GM21723 (cell line): Measurements from ENCODE around the gene ATP6V0A4.
"Not testable (repeated sequence)": the region's sequence is repeated elsewhere in the genome, so short reads cannot be mapped to it uniquely, and the experiment has no call there.

Source experiments
- ATAC-seq: cut with Tn5 transposase; IDR thresholded peaks from one replicate; pipeline ENCODE4 v1.9.1; 2021; ENCODE audit warnings: mild to moderate bottlenecking, moderate library complexity; ENCODE audit not compliant: unreplicated experiment

Gene ATP6V0A4

GRCh38 chr7:138804618-138805017 is 6.6 kb upstream of the ATP6V0A4 start:
- ATAC-seq = no peak

DNA sequence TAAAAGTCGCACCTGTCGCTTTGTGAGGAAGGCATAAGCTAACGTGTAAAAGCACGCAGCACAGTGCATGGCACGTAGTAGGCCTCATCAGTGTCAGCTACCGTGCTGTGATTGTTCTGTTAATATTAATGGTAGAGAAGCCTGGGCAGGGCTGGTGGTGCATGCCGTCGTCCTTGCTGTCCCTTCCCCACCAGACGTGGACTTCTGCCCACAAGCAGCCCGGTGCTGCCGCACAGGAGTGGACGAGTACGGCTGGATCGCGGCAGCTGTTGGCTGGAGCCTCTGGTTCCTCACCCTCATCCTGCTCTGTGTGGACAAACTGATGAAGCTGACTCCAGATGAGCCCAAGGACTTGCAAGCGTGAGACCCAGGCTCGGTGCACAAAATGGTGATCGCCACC is 4.7 kb upstream of the ATP6V0A4 start:
- ATAC-seq = no peak

DNA sequence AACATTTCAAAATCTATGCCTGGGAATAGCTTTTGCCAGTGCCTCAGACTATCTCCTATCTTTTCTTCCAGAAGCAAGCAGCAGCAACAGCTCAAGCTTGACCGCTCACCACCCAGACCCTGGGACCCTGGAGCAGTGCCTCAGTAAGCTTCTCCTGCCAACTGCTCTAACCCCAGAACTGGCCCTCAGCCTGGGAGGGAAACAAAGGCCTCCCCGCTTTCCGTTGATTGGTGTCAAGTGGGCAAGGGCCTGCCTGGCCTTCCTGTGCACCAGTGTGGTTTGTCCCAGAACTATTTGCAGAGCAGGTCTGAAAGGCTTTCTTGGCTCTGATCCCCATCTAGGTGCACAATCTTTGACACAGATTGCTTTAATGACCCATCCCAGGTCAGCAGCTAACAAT is 3.3 kb upstream of the ATP6V0A4 start:
- no peak for ATAC-seq

DNA sequence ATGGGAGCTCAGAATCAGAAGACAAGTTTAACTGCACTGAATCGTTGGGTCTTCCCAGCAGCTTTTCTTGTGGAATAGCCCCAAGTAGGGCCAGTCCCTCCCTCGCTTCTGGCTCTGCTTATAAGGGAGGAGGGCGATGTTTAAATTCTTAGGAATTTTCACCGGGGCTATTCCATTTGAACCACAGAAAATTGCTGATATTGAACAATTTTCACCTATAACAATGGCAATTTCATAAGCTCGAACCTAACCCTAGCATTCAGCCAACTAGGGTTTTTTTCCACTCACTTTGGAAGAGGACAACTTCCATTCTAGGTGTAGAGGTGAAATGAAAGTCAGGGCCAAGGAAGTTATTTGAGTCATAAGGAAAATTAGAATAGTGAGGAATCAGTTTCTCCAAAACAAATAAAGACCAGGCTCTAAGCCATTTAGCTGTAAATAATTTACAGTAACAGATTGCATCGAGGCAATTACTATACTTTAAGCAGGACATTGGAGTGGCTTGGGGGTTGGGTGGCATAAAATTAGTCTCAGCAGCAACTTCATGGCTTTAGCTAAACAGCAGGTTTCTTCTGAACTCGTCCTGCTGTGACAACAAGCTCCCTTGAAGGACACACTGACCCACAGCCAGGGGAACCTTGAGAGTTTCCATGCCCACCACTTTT is 1.5 kb upstream of the ATP6V0A4 start:
- ATAC-seq = no peak

DNA sequence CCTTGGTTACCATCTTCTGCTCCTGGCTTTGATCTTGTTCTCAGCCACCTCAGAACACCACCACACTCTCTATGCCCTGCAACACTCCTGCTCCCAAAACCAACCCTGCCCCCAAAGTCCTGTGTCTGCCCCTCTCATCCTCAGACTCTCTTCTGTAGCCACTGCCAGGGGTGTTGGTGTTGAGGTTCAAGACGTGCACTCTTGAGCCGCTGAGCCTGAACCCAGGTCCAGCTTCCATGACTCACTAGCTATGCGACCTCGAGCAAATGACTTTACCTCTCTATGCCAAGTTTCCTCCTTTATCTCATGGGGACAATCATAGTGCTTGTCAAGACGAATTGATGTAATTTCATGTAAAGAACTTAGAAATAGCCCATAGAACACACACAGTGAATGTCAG is 840 bp upstream of the ATP6V0A4 start:
- ATAC-seq = no peak

DNA sequence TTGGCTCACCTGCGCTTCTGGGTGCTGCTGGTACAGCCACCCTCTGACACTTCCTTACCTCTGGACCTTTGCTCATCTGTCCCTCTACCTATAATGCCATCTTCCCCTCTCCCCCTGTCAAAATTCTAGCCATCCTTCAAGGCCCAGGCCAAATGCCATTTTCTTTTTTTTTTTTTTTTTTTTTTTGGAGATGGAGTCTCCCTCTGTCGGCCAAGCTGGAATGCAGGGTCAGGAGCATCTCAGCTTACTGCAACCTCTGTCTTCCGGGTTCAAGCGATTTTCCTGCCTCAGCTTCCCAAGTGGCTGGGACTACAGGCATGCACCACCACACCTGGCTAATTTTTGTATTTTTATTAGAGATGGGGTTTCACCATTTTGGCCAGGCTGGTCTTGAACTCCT is 950 bp downstream of the ATP6V0A4 start:
- ATAC-seq = not testable (repeated sequence)

DNA sequence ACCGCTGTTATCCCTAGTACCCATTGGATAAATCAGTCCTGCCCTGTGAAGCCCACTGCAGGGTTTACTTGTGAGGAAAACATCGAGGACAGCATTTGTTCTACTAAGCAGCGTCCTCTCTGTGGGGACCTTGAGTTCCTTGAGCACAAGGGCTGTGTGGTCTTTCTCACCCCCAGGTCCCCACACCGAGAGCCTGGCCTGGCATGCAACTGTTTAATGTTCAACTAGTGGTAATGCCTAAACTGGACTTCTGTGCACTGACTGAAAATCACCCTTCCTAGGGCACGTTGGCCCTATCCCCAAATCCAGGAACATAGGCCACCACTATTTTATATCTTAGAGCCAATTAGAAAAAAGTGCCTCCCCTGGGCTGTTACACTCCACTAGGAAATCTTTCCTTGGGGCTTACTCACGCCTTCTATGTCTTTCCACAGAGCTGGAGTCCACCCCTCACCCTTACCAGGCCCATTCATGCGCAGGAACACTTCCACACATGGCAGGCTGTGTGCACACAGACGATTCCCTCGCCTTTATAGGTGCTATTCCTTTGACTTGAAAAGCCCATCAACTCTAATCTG is 1.9 kb downstream of the ATP6V0A4 start:
- no peak for ATAC-seq

DNA sequence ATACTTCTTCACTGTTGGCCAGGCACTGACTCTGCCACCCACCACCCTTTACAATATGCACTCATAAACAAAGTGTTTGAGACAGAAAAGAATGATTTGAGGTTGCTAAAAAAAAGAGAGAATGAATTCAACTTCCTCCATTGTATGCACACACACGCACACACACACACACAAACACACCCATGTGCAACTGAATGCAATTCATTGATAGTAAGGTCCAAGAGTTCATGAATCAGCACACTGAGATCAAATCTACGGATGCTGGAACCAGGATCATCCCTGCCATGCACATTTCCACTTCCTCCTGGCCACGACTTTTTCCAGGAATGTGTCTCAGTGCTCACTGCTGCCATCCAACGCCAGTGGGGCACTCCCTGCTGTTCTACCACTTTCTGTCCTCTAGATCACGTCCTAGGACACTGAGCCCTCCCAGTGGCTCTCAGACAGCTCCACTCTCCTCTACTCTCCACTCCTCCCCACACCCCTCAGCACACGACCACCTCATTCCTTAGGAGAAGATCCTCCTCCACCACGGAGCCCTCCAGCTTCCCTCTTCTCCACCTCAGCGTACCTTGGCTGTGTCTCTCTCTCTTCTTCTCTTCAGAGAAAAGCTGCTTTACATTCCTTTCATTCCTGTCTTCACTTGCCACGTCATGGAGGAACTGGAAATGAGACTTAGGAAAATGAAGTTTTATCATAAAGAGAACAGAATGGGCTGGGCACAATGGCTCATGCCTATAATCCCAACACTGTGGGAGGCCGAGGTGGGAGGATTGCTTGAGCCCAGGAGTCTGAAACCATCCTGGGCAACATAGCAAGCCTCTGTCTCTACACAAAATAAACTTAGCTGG is 12.2 kb downstream of the ATP6V0A4 start:
- ATAC-seq = no peak

GRCh38 chr7:138784692-138785091 is 13.3 kb downstream of the ATP6V0A4 start:
- ATAC-seq = no peak

- ATAC-seq = no peak
Measured at GRCh38 chr7:138781004-138781403, 17.0 kb downstream of the ATP6V0A4 start.

- no peak for ATAC-seq
Measured at GRCh38 chr7:138776166-138776833, 21.7 kb downstream of the ATP6V0A4 start.

DNA sequence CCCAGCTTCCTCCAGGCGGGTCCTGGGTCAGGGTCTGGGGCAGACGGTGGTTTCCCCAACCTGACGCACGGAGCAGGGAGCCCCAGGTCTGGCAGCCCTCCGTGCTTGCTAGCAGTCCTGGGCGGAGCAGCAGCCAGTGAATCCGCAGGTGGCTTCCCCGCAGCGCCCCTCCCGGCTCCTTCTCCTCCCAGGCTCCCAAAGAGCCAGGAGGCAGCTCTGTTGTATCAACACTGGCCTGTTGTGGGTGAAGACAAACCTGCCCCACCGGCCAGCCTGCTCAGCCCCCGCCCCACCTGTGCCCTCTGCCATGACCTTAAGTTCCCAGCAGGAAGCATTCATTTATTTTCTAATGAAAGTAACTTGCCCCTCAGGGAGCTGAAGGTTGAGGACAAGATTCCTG is 24.2 kb downstream of the ATP6V0A4 start:
- no peak for ATAC-seq

DNA sequence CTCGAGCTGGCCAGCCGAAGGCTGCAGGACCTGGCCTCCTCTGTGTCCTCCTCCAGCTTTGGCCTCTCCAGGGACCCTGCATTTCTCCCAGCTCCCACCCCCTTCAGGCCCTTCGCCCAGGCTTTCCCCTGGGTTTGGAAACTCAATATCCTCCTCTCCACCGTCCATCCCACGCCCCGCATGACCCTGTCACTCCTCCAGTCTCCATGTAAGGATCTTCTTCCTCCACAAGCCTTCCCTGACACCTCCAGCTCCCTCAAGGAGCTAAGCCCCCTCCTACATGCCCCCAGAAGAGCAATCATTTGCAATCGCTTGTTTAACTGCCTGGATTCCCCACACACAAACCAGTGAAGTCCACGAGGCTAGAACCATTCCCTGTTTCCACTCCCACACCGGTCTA is 24.8 kb downstream of the ATP6V0A4 start:
- ATAC-seq = no peak

DNA sequence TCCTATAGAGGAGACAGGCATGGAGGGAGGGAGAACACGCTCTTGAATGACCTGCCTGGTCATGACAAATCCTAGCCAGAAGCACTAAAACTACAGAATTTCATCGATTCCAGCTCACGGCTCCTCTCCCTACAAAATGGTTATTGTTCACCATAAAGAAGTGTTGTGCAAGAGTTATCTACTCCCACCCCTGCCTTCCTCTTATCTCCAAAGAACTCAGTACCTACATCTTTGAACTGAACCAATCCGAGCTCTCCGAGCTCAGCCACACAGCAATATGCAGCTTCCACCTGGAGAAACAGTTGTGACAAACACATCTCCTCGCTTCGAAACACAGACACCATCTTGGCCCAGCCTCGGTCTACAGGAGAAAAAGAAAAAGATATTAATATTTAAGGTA is 27.1 kb downstream of the ATP6V0A4 start:
- ATAC-seq = no peak

DNA sequence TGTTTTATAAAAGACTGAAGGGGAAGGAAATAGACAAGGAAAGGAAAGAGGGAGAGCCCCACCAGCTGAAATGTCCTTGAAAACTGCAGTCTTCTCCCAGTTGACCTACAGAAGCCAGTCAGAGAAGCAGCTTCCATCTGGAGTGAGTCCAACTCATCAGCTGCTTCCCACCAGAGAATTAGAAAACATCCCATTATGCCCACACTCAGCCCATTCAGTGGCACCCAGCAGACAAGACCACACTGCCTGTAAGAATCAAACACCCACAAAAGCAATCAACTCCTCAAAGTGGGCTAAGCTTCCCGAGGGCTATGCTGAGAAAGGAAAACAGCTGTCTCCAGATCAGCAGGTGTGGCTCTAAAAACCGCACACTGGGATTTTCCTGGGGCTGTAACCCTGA is 29.8 kb downstream of the ATP6V0A4 start:
- ATAC-seq = no peak

- no peak for ATAC-seq
Measured at GRCh38 chr7:138756591-138757242, 41.3 kb downstream of the ATP6V0A4 start.

DNA sequence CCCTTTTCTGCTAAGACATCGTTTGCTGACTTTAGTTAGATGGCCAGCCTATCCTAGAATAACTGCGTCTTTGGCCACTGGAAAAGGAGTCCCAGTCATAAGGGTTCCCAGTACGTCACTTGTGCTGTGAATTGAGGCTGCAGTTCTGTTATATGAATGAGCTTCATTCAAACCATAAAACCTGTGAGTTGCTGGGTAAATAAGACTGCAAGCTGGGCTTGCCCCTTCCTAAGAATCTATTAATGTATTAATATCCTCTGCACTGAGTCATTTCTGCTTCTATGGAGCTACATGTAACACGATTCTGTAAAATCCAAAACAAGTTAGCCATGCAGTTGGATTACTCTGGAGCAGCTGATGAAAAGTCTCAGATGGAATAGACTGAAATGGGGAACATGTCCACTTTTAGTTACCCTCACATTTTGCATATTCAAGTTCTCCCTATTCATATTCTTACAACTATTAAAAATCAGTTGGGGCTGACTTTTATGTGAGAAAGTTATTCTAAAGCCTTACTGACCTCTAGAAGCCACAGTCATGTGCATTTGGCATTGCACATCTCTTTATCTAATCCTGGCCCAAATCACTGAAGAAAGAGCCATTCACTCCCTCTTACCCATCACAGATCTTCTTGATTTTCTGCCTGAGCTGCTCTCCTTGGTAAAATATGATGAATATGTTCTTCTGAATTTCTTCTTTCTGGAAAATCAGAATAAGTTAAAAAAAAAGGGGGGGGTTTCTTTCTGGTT is 42.0 kb downstream of the ATP6V0A4 start:
- ATAC-seq = no peak

DNA sequence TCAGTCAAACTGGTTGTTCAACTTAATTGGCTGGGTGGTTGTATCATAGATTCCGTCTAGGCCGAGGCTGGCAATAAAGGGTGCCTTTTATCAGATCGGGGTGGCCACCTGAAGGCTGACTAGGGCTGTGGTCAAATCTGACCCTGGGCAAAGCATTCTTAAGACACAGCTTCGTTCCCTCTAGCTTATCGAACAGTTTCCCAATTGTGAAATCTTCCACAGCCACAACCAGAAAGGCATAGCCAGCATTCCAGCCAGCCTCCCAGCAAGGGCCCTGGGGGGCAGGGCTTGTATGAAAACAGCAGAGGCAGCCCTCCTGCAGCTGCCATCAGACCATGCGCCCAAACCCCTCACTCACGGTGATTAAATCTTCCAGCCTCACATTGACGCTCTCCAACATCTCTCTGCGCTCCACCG is 42.7 kb downstream of the ATP6V0A4 start:
- ATAC-seq = no peak

- no peak for ATAC-seq
Measured at GRCh38 chr7:138753610-138754009, 44.4 kb downstream of the ATP6V0A4 start.

- ATAC-seq = no peak
Measured at GRCh38 chr7:138753150-138753518, 44.9 kb downstream of the ATP6V0A4 start.
